Amniotic epithelial cell (primary cell): ENCODE data around the gene UIMC1.

ENCODE experiments used
- DNase-seq: peaks from one replicate; pipeline ENCODE4 v3.0.0-alpha.2; 2010; ENCODE audit warnings: low read depth

UIMC1 gene

GRCh38 chr5:176902102-176902814 is 104.3 kb downstream of the UIMC1 start:
- no peak for DNase-seq

- DNase-seq, result no peak
Measured at GRCh38 chr5:176901260-176902101, 105.1 kb downstream of the UIMC1 start.

- DNase-seq, result no peak
Measured at GRCh38 chr5:176900780-176901204, 105.8 kb downstream of the UIMC1 start.

GRCh38 chr5:176899946-176900779 is 106.4 kb downstream of the UIMC1 start:
- DNase-seq, result no peak

- DNase-seq, result no peak
Measured at GRCh38 chr5:176899296-176899891, 107.2 kb downstream of the UIMC1 start, which contains the start of gene HK3. HK3 (minus strand) TSS chr5:176899346; CDS start chr5:176896159, 3,187 bp downstream.

- DNase-seq, result no peak
Measured at GRCh38 chr5:176897263-176897662, 109.3 kb downstream of the UIMC1 start.

- DNase-seq, result no peak
Measured at GRCh38 chr5:176895831-176896230, 110.7 kb downstream of the UIMC1 start.

GRCh38 chr5:176894298-176894697 is 112.3 kb downstream of the UIMC1 start:
- DNase-seq, result no peak

- DNase-seq, result no peak
Measured at GRCh38 chr5:176892663-176893062, 113.9 kb downstream of the UIMC1 start.

- DNase-seq, result no peak
Measured at GRCh38 chr5:176891331-176891958, 115.1 kb downstream of the UIMC1 start.

GRCh38 chr5:176890455-176891330 is 115.9 kb downstream of the UIMC1 start:
- no peak for DNase-seq

- DNase-seq, result no peak
Measured at GRCh38 chr5:176889321-176890280, 117.0 kb downstream of the UIMC1 start.

- no peak for DNase-seq
Measured at GRCh38 chr5:176888865-176889165, 117.8 kb downstream of the UIMC1 start.

- DNase-seq, result no peak
Measured at GRCh38 chr5:176888016-176888864, 118.3 kb downstream of the UIMC1 start.

- no peak for DNase-seq
Measured at GRCh38 chr5:176887252-176887849, 119.2 kb downstream of the UIMC1 start.

GRCh38 chr5:176886336-176887251 is 120.0 kb downstream of the UIMC1 start:
- DNase-seq, result no peak

- no peak for DNase-seq
Measured at GRCh38 chr5:176884571-176884890, 122.0 kb downstream of the UIMC1 start.
